Neuronal stem cell (in vitro differentiated cells): ENCODE measurements around the gene AOPEP.

Experiments
- DNase-seq: peaks from one replicate; pipeline ENCODE4 v3.0.0-alpha.2; 2013; ENCODE audit warnings: low spot score
- H2AFZ ChIP-seq: one replicate; pipeline ENCODE4 v1.6.1; 2013; ENCODE audit warnings: mild to moderate bottlenecking, low read length, inconsistent platforms
- H2AK5ac ChIP-seq: 2 replicates; pipeline ENCODE4 v1.6.1; 2013; ENCODE audit warnings: low read depth, mild to moderate bottlenecking, inconsistent platforms, low read length, moderate library complexity, mixed read lengths
- H2BK120ac ChIP-seq: 2 replicates; pipeline ENCODE4 v1.6.1; 2013; ENCODE audit warnings: low read depth, mild to moderate bottlenecking, inconsistent platforms, low read length, moderate library complexity, mixed read lengths
- H2BK12ac ChIP-seq: one replicate; pipeline ENCODE4 v1.6.1; 2013; ENCODE audit warnings: low read length, inconsistent platforms
- H2BK15ac ChIP-seq: 2 replicates; pipeline ENCODE4 v1.6.1; 2013; ENCODE audit warnings: mild to moderate bottlenecking, low read length, inconsistent platforms, mixed read lengths
- H2BK5ac ChIP-seq: one replicate; pipeline ENCODE4 v1.6.1; 2013; ENCODE audit warnings: inconsistent platforms, mild to moderate bottlenecking, low read length, moderate library complexity
- H3K14ac ChIP-seq: one replicate; pipeline ENCODE4 v1.6.1; 2013; ENCODE audit warnings: low read length, inconsistent platforms
- H3K18ac ChIP-seq: 2 replicates; pipeline ENCODE4 v1.6.1; 2013; ENCODE audit warnings: low read length, inconsistent platforms
- H3K23ac ChIP-seq: 2 replicates; pipeline ENCODE4 v1.6.1; 2013; ENCODE audit warnings: low read depth, mild to moderate bottlenecking, mixed read lengths, low read length, inconsistent platforms; ENCODE audit not compliant: poor library complexity
- H3K27ac ChIP-seq: replicated peaks from 3 replicates; pipeline ENCODE4 v1.5.1; 2013; ENCODE audit warnings: low read length, inconsistent platforms
- H3K27me3 ChIP-seq, 3 experiments: 2 replicates each; pipeline ENCODE4 v1.6.1; 2013; ENCODE audit warnings: low read length in 3 of 3, mild to moderate bottlenecking in 2 of 3, inconsistent platforms in 1 of 3, low read depth in 1 of 3, mixed read lengths in 1 of 3, moderate library complexity in 1 of 3; ENCODE audit not compliant: control insufficient read depth in 3 of 3, insufficient read depth in 3 of 3
- H3K36me3 ChIP-seq, 2 donors: replicated peaks in 1 of 2; 2 replicates each; pipeline ENCODE4 v1.6.1; 2013; ENCODE audit warnings: low read length in 2 of 2; ENCODE audit not compliant: control insufficient read depth in 2 of 2, insufficient read depth in 2 of 2
- H3K4ac ChIP-seq: 2 replicates; pipeline ENCODE4 v1.6.1; 2013; ENCODE audit warnings: inconsistent platforms, mild to moderate bottlenecking, low read length, moderate library complexity
- H3K4me1 ChIP-seq, 2 donors: 1 replicate in 1 of 2; 2 replicates in 1 of 2; pipeline ENCODE4 v1.6.1; 2013; ENCODE audit warnings: low read length in 2 of 2, low read depth in 1 of 2; ENCODE audit not compliant: control insufficient read depth in 2 of 2, insufficient read depth in 1 of 2
- H3K4me2 ChIP-seq: one replicate; pipeline ENCODE4 v1.6.1; 2013; ENCODE audit warnings: mild to moderate bottlenecking, low read length, inconsistent platforms; ENCODE audit not compliant: insufficient read depth, poor library complexity, severe bottlenecking
- H3K4me3 ChIP-seq, 2 donors: 2 replicates each; pipeline ENCODE4 v1.5.1; 2013; ENCODE audit warnings: low read length in 2 of 2, mild to moderate bottlenecking in 2 of 2, inconsistent platforms in 1 of 2, moderate library complexity in 1 of 2
- H3K79me1 ChIP-seq: one replicate; pipeline ENCODE4 v1.6.1; 2013; ENCODE audit warnings: low read depth, mild to moderate bottlenecking, inconsistent platforms, low read length, moderate library complexity
- H3K9ac ChIP-seq: one replicate; pipeline ENCODE4 v1.6.1; 2013; ENCODE audit warnings: mild to moderate bottlenecking, low read depth, low read length, inconsistent platforms; ENCODE audit not compliant: poor library complexity
- H3K9me3 ChIP-seq, 2 donors: replicated peaks in 1 of 2; 2 replicates each; pipeline versions ENCODE3 to v1.6.1; 2013; ENCODE audit warnings: low read length in 2 of 2, mild to moderate bottlenecking in 2 of 2, inconsistent platforms in 1 of 2, low read depth in 1 of 2, mixed read lengths in 1 of 2, moderate library complexity in 1 of 2; ENCODE audit not compliant: control insufficient read depth in 2 of 2, insufficient read depth in 1 of 2
- H4K8ac ChIP-seq: one replicate; pipeline ENCODE4 v1.6.1; 2013; ENCODE audit warnings: low read depth, mild to moderate bottlenecking, inconsistent platforms, low read length, moderate library complexity
- H4K91ac ChIP-seq: one replicate; pipeline ENCODE4 v1.6.1; 2013; ENCODE audit warnings: low read length, low read depth, mild to moderate bottlenecking, inconsistent platforms; ENCODE audit not compliant: poor library complexity
- WGBS, 2 donors: extraction: QIAGEN DNeasy Blood & Tissue Kit; methylation state at CpG; one replicate each; pipeline ENCODE4 v1.1.7; 2013; ENCODE audit warnings: missing lambda C conversion rate in 2 of 2, mixed read lengths in 1 of 2; ENCODE audit not compliant: insufficient read length in 2 of 2, insufficient replicate concordance in 1 of 2; ENCODE audit errors: extremely low coverage in 2 of 2; 5-methylcytosine and 5-hydroxymethylcytosine counted together

The AOPEP gene

DNA sequence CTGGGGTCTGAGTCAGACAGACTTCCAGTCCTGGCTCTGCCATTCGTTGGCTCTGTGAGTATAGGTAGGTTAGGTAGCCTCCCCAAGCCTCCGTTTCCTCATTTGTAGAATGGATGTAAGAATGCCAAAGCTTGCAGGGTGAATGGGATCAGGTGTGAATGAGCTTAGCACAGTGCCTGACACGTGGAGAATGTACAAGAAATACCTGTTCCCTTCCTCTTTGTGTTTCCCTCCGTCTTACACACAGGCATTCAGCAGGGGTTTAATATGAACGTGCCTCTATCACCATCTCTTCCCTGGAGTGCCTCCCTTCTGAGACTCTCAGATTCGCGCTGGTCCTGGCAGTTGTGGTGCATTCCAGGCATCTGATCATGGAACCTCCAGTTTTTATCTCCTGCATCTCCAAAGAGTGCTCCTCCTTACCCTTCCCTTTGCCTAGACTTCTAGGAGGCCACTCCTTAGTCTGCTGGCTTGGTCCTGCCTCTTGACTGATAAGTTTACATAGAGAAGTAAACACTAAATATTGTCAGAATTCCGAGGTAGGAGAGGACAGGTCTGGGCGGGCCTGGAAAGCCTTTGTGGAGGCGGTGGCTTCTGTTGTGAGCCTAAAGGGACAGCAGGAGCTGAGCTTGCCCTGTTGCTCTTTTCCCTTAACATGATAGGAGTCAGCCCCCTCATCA is 199.4 kb downstream of the AOPEP start:
- Histone ChIP-seq H4K8ac (no peak overlapping the region), H2BK12ac (no peak overlapping the region), H3K79me1 (peaks cover 2% of the 10 kb centered on the region), H3K4me3 (no peak overlapping the region), H2AFZ (no peak overlapping the region), H3K4ac (no peak overlapping the region), H3K36me3 (no peaks in the 10 kb centered on the region), H2BK15ac (no peak overlapping the region), H3K27ac (no peak overlapping the region), H2BK5ac (no peak overlapping the region), H3K23ac (no peak overlapping the region), H4K91ac (peak overlapping the region; percentile 6), H3K4me2 (no peak overlapping the region), H3K27me3 (no peaks in the 10 kb centered on the region), H3K18ac (peak overlapping the region; percentile 13), H3K14ac (no peak overlapping the region), H3K4me1 (peaks cover 24 to 43% of the 10 kb centered on the region in 2 donors), H2AK5ac (peak overlapping the region; percentile 49), H3K9ac (no peak overlapping the region), H2BK120ac (no peak overlapping the region), H3K9me3 (no peaks in the 10 kb centered on the region)
- no CpG with 5 or more reads among the region's 10 CpGs for WGBS, 2 donors
- DNase-seq = no peak

DNA sequence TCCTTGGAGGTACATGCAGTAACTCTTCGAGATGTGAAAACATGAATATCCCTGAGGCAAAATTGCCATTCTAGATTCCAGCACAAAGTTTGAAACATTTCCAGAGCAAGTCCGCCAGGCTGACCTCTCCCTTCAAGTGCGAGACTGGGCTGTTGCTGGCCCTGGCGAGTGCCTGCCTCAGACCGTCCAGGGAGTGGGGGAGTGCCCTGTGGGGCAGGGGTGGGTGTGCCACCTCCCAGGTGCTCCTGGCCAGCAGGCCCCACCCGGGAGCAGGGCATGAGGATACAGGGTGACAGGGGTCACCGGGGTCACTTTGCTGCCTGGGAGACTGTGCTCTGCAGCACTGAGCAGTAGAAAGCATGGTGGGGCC is 199.9 kb downstream of the AOPEP start:
- no peak overlapping the region for H2AFZ ChIP-seq
- no peak overlapping the region for H3K27ac ChIP-seq
- no peak overlapping the region for H2BK120ac ChIP-seq
- no peak overlapping the region for H4K8ac ChIP-seq
- H4K91ac ChIP-seq = no peak overlapping the region
- H2AK5ac ChIP-seq = no peak overlapping the region
- no peak overlapping the region for H3K4me2 ChIP-seq
- H3K9me3 ChIP-seq = no peaks in the 10 kb centered on the region
- H3K27me3 ChIP-seq = no peaks in the 10 kb centered on the region
- H3K36me3 ChIP-seq = no peaks in the 10 kb centered on the region
- H3K4ac ChIP-seq = no peak overlapping the region
- peak overlapping the region; percentile 49 for H3K18ac ChIP-seq
- H3K4me1 ChIP-seq = peaks cover 20 to 43% of the 10 kb centered on the region in 2 donors
- H2BK12ac ChIP-seq = no peak overlapping the region
- H3K14ac ChIP-seq = no peak overlapping the region
- peaks cover 2% of the 10 kb centered on the region for H3K79me1 ChIP-seq
- H3K23ac ChIP-seq = no peak overlapping the region
- no peak overlapping the region for H3K4me3 ChIP-seq
- WGBS, 2 donors = no CpG with 5 or more reads among the region's 7 CpGs
- H2BK5ac ChIP-seq = no peak overlapping the region
- no peak overlapping the region for H2BK15ac ChIP-seq
- H3K9ac ChIP-seq = no peak overlapping the region
- DNase-seq = no peak

DNA sequence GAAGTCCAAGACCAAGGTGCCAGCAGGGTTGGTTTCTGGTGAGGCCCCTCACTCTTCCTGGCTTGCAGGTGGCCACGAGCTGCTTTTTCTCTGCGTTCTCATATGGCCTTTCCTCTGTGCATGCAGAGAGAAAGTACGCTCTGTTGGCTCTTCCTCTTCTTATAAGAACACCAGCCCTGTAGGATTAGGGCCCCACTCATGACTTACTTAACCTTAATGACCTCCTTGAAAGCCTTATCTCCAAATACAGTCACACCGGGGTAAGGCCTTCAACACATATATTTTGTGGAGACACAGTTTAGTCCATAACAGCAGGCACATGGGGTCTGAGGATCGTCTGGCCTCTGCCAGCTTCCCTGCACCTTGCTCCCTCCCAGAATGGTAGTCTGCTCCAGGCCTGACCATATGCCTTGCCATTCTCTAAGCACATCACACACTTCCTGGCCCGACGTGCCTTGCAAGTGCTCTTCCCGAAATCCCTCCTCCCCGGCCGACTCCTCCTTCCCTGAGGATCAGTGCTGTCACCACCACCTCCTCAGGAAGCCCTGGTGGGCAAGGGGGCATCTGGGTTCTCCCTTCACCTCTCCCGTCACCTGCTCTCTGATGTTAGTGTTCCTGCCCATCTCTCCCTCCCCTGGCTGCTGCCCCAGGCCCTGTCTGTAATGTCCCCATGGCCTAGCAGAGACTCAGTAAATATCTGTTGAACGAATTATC is 200.7 kb downstream of the AOPEP start:
- Histone ChIP-seq H3K4me2 (no peak overlapping the region), H3K79me1 (peaks cover 2% of the 10 kb centered on the region), H4K91ac (peak overlapping the region; percentile 73), H2BK5ac (no peak overlapping the region), H3K18ac (peak overlapping the region; percentile 30), H3K27ac (no peak overlapping the region), H2BK120ac (no peak overlapping the region), H3K36me3 (no peaks in the 10 kb centered on the region), H3K4ac (no peak overlapping the region), H3K27me3 (no peaks in the 10 kb centered on the region), H3K9me3 (no peaks in the 10 kb centered on the region), H3K4me3 (no peak overlapping the region), H2AK5ac (peak overlapping the region; percentile 27), H2BK12ac (peak overlapping the region; percentile 30), H2AFZ (no peak overlapping the region), H2BK15ac (no peak overlapping the region), H3K9ac (no peak overlapping the region), H3K14ac (no peak overlapping the region), H3K4me1 (peaks cover 12 to 36% of the 10 kb centered on the region in 2 donors), H4K8ac (no peak overlapping the region), H3K23ac (no peak overlapping the region)
- WGBS, 2 donors = no CpG with 5 or more reads among the region's 12 CpGs
- no peak for DNase-seq
